ENCODE results near the gene KRTAP5-4.
"Not testable (repeated sequence)": the region's sequence is repeated elsewhere in the genome, so short reads cannot be mapped to it uniquely, and the experiment has no call there.

The KRTAP5-4 gene

GRCh38 chr11:1622086-1622485 is at the start of gene KRTAP5-4:
TSS of gene KRTAP5-4 (minus strand) at chr11:1622138. CDS start at chr11:1622093, 45 bp downstream.
- DNase-seq (ENCODE audit: low spot score), result no peak

GRCh38 chr11:1671658-1672057 is 49.7 kb upstream of the KRTAP5-4 start:
- DNase-seq (ENCODE audit: low spot score), result no peak

GRCh38 chr11:1670905-1671371 is 49.0 kb upstream of the KRTAP5-4 start:
- no peak for DNase-seq (ENCODE audit: low spot score)

GRCh38 chr11:1670457-1670856 is 48.5 kb upstream of the KRTAP5-4 start:
- DNase-seq (ENCODE audit: low spot score), result not testable (repeated sequence)

GRCh38 chr11:1669546-1670218 is 47.7 kb upstream of the KRTAP5-4 start:
- DNase-seq (ENCODE audit: low spot score), result no peak

- no peak for DNase-seq (ENCODE audit: low spot score)
These were observed 47.1 kb upstream of the KRTAP5-4 start for GRCh38 chr11:1668911-1669473.

- DNase-seq (ENCODE audit: low spot score), result no peak
These were observed 46.0 kb upstream of the KRTAP5-4 start for GRCh38 chr11:1667906-1668305.

- no peak for DNase-seq (ENCODE audit: low spot score)
These were observed 45.3 kb upstream of the KRTAP5-4 start for GRCh38 chr11:1667121-1667850.

GRCh38 chr11:1665313-1665712 is 43.4 kb upstream of the KRTAP5-4 start:
- DNase-seq (ENCODE audit: low spot score), result no peak

GRCh38 chr11:1662699-1663283 is 40.9 kb upstream of the KRTAP5-4 start:
- not testable (repeated sequence) for DNase-seq (ENCODE audit: low spot score)

- DNase-seq (ENCODE audit: low spot score), result not testable (repeated sequence)
These were observed 39.7 kb upstream of the KRTAP5-4 start for GRCh38 chr11:1661454-1662269.

- no peak for DNase-seq (ENCODE audit: low spot score)
These were observed 38.4 kb upstream of the KRTAP5-4 start for GRCh38 chr11:1660111-1660867.

GRCh38 chr11:1659506-1659905 is 37.6 kb upstream of the KRTAP5-4 start:
- DNase-seq (ENCODE audit: low spot score), result no peak

GRCh38 chr11:1656670-1657069 is 34.7 kb upstream of the KRTAP5-4 start:
- DNase-seq (ENCODE audit: low spot score), result no peak

GRCh38 chr11:1656061-1656441 is 34.1 kb upstream of the KRTAP5-4 start:
- DNase-seq (ENCODE audit: low spot score), result no peak

GRCh38 chr11:1655168-1656060 is 33.5 kb upstream of the KRTAP5-4 start:
- DNase-seq (ENCODE audit: low spot score), result no peak

- DNase-seq (ENCODE audit: low spot score), result no peak
These were observed 32.6 kb upstream of the KRTAP5-4 start for GRCh38 chr11:1654388-1655167.

- no peak for DNase-seq (ENCODE audit: low spot score)
These were observed 31.8 kb upstream of the KRTAP5-4 start for GRCh38 chr11:1653541-1654387.
